ENCODE data around the gene TMEM92.
"Not testable (repeated sequence)": the region's sequence is repeated elsewhere in the genome, so short reads cannot be mapped to it uniquely, and the experiment has no call there.

DNA sequence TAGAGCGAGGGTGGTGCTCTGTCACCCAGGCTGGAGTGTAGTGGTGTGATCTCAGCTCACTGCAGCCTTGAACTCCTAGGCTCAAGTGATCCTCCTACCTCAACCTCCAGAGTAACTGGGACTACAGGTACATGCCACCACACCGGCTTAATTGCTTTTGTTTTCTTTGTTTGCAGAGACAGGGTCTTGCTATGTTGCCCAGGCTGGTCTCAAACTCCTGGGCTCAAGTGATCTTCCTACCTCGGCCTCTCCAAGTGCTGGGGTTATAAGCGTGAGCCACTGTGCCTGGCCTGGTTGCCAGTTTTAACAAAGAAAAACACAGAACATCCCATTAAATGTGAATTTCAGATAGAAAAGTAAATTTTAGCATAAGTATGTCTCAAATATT lies 2.9 kb upstream of the TMEM92 start:
- TF ChIP-seq, protein P1, sequence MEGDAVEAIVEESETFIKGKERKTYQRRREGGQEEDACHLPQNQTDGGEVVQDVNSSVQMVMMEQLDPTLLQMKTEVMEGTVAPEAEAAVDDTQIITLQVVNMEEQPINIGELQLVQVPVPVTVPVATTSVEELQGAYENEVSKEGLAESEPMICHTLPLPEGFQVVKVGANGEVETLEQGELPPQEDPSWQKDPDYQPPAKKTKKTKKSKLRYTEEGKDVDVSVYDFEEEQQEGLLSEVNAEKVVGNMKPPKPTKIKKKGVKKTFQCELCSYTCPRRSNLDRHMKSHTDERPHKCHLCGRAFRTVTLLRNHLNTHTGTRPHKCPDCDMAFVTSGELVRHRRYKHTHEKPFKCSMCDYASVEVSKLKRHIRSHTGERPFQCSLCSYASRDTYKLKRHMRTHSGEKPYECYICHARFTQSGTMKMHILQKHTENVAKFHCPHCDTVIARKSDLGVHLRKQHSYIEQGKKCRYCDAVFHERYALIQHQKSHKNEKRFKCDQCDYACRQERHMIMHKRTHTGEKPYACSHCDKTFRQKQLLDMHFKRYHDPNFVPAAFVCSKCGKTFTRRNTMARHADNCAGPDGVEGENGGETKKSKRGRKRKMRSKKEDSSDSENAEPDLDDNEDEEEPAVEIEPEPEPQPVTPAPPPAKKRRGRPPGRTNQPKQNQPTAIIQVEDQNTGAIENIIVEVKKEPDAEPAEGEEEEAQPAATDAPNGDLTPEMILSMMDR (IDR thresholded peaks at IDR 0.05; ENCODE audit: low read depth, low read length), result not testable (repeated sequence)
- not testable (repeated sequence) for TF ChIP-seq EZH2phosphoT487 (IDR thresholded peaks at IDR 0.05; ENCODE audit: low read depth)

Measured in OCI-LY3 (cell line).